Large intestine (tissue), 3 donors: Measurements from ENCODE around the gene IL4R. TPM values are rescaled to one million over a fixed set of nuclear protein-coding genes. Genes with fewer than 3 reads are reported as not detected.

ENCODE experiments used
- DNase-seq, 2 donors: peaks; one replicate each; pipeline versions ENCODE4 v3.0.0 to v3.0.0-alpha.2; 2013
- H3K27ac ChIP-seq: one replicate; pipeline ENCODE4 v1.5.1; 2013; ENCODE audit warnings: low read length
- H3K27me3 ChIP-seq: 2 replicates; pipeline ENCODE4 v1.6.1; 2013; ENCODE audit warnings: low read length; ENCODE audit not compliant: control insufficient read depth, insufficient read depth
- H3K36me3 ChIP-seq: 2 replicates; pipeline ENCODE4 v1.6.1; 2013; ENCODE audit warnings: low read length; ENCODE audit not compliant: control insufficient read depth, insufficient read depth
- H3K4me1 ChIP-seq: one replicate; pipeline ENCODE4 v1.6.1; 2013; ENCODE audit warnings: low read length; ENCODE audit not compliant: control insufficient read depth, insufficient read depth
- H3K4me3 ChIP-seq: one replicate; pipeline ENCODE4 v1.5.1; 2013; ENCODE audit warnings: low read length
- H3K9me3 ChIP-seq: one replicate; pipeline ENCODE4 v1.6.1; 2013; ENCODE audit warnings: mild to moderate bottlenecking, low read depth, low read length, moderate library complexity; ENCODE audit not compliant: control insufficient read depth
- WGBS: methylation state at CpG from one replicate; pipeline ENCODE4 v1.1.5; 2013; ENCODE audit warnings: low lambda C conversion rate; ENCODE audit not compliant: insufficient coverage; 5-methylcytosine and 5-hydroxymethylcytosine counted together
- polyA plus RNA-seq: library from polyadenylated mRNA; unstranded; fragments of 120-200 nt; gene quantifications from one replicate; pipeline ENCODE4 v1.2.1, GENCODE V29; 2013

The IL4R gene
- polyA plus RNA-seq, 1 donor, result 50.6 TPM

- no peaks in the 10 kb centered on the region for H3K27me3 ChIP-seq
- no CpG with 5 or more reads among the region's 11 CpGs for WGBS
- H3K4me1 ChIP-seq, result no peaks in the 10 kb centered on the region
- H3K27ac ChIP-seq, result no peak overlapping the region
- no peaks in the 10 kb centered on the region for H3K9me3 ChIP-seq
- H3K36me3 ChIP-seq, result peaks cover 65% of the 10 kb centered on the region
- H3K4me3 ChIP-seq, result no peak overlapping the region
- DNase-seq, result no peak
Measured at GRCh38 chr16:27341971-27342370, 28.2 kb downstream of the IL4R start.

- H3K4me1 ChIP-seq, result no peaks in the 10 kb centered on the region
- H3K9me3 ChIP-seq, result no peaks in the 10 kb centered on the region
- H3K4me3 ChIP-seq, result no peak overlapping the region
- WGBS, result no CpG with 5 or more reads among the region's 15 CpGs
- no peaks in the 10 kb centered on the region for H3K27me3 ChIP-seq
- H3K27ac ChIP-seq, result no peak overlapping the region
- peaks cover 76% of the 10 kb centered on the region for H3K36me3 ChIP-seq
- DNase-seq, result no peak
Measured at GRCh38 chr16:27344721-27345120, 30.9 kb downstream of the IL4R start.

GRCh38 chr16:27345201-27345600 is 31.4 kb downstream of the IL4R start:
- Histone ChIP-seq H3K4me1 (no peaks in the 10 kb centered on the region), H3K27me3 (no peaks in the 10 kb centered on the region), H3K4me3 (no peak overlapping the region), H3K9me3 (no peaks in the 10 kb centered on the region), H3K27ac (no peak overlapping the region), H3K36me3 (peaks cover 78% of the 10 kb centered on the region)
- 100% methylated on average over 1 of the region's 8 CpGs for WGBS
- no peak for DNase-seq

DNA sequence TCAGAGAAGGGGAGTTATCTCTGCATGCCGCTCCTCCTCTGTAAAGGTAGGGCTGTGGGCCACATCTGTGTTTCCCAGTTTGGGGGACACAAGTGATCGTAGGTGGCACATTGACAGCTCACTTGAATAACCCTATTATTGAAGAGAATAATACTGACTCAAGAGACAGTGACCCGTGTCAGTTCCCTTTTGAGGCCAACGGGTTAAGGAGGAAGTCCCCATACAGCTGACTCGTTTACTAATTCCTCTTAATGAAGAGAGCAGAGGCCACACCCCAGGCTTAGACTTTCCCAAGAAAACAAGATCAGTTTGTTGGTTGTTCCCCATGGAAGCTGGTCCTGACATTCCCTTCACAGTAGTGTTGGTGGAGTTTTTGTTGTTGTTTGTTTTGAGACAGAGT is 33.0 kb downstream of the IL4R start:
- no peak for DNase-seq
- WGBS, result 100% methylated on average over 1 of the region's 5 CpGs

GRCh38 chr16:27347930-27348685 is 34.3 kb downstream of the IL4R start:
- no peaks in the 10 kb centered on the region for H3K9me3 ChIP-seq
- H3K4me3 ChIP-seq, result no peak overlapping the region
- no peak overlapping the region for H3K27ac ChIP-seq
- WGBS, result no CpG with 5 or more reads among the region's 9 CpGs
- no peak for DNase-seq
- no peaks in the 10 kb centered on the region for H3K27me3 ChIP-seq
- peaks cover 77% of the 10 kb centered on the region for H3K36me3 ChIP-seq
- no peaks in the 10 kb centered on the region for H3K4me1 ChIP-seq

More for the DNA sequence above, 33.0 kb downstream of the IL4R start:
- Histone ChIP-seq H3K9me3 (no peaks in the 10 kb centered on the region), H3K27me3 (no peaks in the 10 kb centered on the region), H3K36me3 (peaks cover 77% of the 10 kb centered on the region), H3K27ac (no peak overlapping the region), H3K4me1 (no peaks in the 10 kb centered on the region), H3K4me3 (no peak overlapping the region)

DNA sequence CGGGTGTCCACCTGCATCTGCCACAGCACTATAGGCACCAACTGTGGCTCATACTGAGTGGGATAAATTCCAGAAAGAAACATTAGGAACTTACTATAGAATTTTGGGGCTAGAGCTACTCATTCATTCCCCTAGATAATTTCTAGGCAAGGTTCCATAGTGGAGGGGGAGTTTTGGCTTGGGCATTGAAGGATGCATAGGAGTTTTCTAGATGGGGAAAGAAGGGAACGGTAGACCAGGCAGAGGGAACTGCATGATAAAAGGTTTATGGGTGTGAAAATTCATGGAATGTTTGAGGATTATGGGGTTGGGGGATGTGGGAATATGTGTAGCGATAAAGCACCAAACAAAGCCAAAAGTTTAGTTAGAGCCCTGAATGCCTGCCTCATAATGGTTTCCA is 35.5 kb downstream of the IL4R start:
- no peaks in the 10 kb centered on the region for H3K9me3 ChIP-seq
- WGBS, result 100% methylated on average over 1 of the region's 3 CpGs
- H3K27ac ChIP-seq, result no peak overlapping the region
- no peaks in the 10 kb centered on the region for H3K4me1 ChIP-seq
- H3K4me3 ChIP-seq, result no peak overlapping the region
- no peaks in the 10 kb centered on the region for H3K27me3 ChIP-seq
- DNase-seq, result no peak
- H3K36me3 ChIP-seq, result peaks cover 84% of the 10 kb centered on the region

DNA sequence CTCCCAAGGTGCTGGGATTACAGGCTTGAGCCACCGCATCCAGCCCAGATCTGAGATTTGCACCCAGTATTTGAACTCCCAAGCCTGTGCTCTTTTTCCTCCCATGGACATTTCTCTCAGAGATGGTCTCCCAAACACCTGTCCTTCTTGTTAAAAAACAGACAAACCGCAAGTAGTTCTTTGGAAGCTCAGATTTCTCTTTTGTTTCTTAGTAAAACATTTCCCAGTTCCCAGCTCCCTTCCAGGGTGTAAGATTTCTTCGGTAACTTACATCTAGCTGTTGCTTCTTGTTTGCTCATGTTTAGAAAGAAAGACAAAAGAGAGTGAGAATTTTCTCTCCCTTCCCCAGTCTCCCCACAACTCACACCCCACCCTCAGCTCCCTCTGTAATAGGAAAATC is 36.2 kb downstream of the IL4R start:
- 33% methylated on average over 1 of the region's 3 CpGs for WGBS
- peaks cover 85% of the 10 kb centered on the region for H3K36me3 ChIP-seq
- no peaks in the 10 kb centered on the region for H3K9me3 ChIP-seq

GRCh38 chr16:27351989-27352388 is 38.2 kb downstream of the IL4R start:
- H3K4me1 ChIP-seq, result no peaks in the 10 kb centered on the region
- H3K9me3 ChIP-seq, result no peaks in the 10 kb centered on the region
- H3K27me3 ChIP-seq, result no peaks in the 10 kb centered on the region
- no CpG with 5 or more reads among the region's 6 CpGs for WGBS
- H3K4me3 ChIP-seq, result no peak overlapping the region
- no peak overlapping the region for H3K27ac ChIP-seq
- DNase-seq, result no peak
- peaks cover 86% of the 10 kb centered on the region for H3K36me3 ChIP-seq

More for the DNA sequence above, 36.2 kb downstream of the IL4R start:
- DNase-seq, result no peak
- Histone ChIP-seq H3K4me3 (no peak overlapping the region), H3K27ac (no peak overlapping the region), H3K27me3 (no peaks in the 10 kb centered on the region), H3K4me1 (no peaks in the 10 kb centered on the region)

DNA sequence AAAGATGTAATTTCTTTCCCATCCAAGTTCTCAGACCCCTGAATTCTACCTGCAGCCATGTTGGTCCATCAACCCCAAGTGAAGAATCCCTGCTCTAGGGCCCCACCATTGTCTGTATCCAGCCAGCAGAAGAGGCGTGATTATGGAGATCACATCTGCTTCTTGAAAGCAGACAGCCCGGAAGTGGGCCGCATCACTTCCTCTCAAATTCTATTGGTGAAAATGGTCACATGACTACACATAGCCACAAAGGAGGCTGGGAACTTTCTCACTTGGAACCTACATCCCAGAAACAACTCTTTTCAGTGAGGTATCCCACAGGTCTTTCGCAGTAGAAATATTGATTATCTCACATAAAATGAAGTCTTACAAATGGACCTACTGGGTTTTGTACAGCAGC is 40.1 kb downstream of the IL4R start:
- no peak for DNase-seq
- Histone ChIP-seq H3K27me3 (no peaks in the 10 kb centered on the region), H3K9me3 (no peaks in the 10 kb centered on the region), H3K4me3 (no peak overlapping the region), H3K4me1 (no peaks in the 10 kb centered on the region), H3K36me3 (peaks cover 80% of the 10 kb centered on the region), H3K27ac (no peak overlapping the region)
- no CpG with 5 or more reads among the region's 4 CpGs for WGBS

DNA sequence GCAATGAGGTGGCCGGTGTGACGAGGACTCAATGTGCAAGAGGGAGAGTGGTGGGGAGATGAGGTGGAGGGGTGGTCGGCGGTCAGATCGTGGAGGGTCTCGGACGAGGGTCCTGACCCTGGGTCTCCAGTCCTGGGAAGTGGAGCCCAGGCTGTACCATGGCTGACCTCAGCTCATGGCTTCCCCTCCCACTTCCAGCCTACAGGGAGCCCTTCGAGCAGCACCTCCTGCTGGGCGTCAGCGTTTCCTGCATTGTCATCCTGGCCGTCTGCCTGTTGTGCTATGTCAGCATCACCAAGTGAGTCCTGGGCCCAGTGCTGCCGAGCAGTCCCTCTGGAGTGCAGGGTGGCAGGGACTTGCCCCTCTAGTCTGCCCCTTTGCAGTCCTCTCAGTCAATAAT is 41.8 kb downstream of the IL4R start:
- H3K27ac ChIP-seq, result no peak overlapping the region
- no peak for DNase-seq
- no peaks in the 10 kb centered on the region for H3K9me3 ChIP-seq
- no peaks in the 10 kb centered on the region for H3K27me3 ChIP-seq
- WGBS, result 100% methylated on average over 1 of the region's 12 CpGs
- no peak overlapping the region for H3K4me3 ChIP-seq
- peaks cover 76% of the 10 kb centered on the region for H3K36me3 ChIP-seq
- no peaks in the 10 kb centered on the region for H3K4me1 ChIP-seq

- Histone ChIP-seq H3K27ac (no peak overlapping the region), H3K4me3 (no peak overlapping the region), H3K9me3 (no peaks in the 10 kb centered on the region), H3K27me3 (no peaks in the 10 kb centered on the region), H3K4me1 (no peaks in the 10 kb centered on the region), H3K36me3 (peaks cover 72% of the 10 kb centered on the region)
- no CpG with 5 or more reads among the region's 4 CpGs for WGBS
- DNase-seq, result no peak
Measured at GRCh38 chr16:27356794-27357193, 43.0 kb downstream of the IL4R start.
